Endothelial cell of umbilical vein (primary cell): ENCODE data around the gene DAB2. TPM values are rescaled to one million over a fixed set of nuclear protein-coding genes. Genes with fewer than 3 reads are reported as not detected.

Experiments used
- BruUV-seq: library from RNA; stranded (reverse); fragments of 400-500 nt; replicated peaks from 2 replicates; lab custom pipeline; 2021; lab: Mats Ljungman, UMichigan
- CTCF ChIA-PET: fragments of 300-600, 350-600 bp; sonication (Branson Sonifier 250); formaldehyde crosslinking; loops from one replicate; lab custom pipeline; 2021; ENCODE audit warnings: antibody characterized with exemption, inconsistent platforms; lab: Charles Lee
- POLR2A ChIA-PET: fragments of 300-600, 350-600 bp; sonication (Branson Sonifier 250); formaldehyde crosslinking; loops from one replicate; lab custom pipeline; 2021; ENCODE audit warnings: antibody characterized with exemption, inconsistent platforms; lab: Charles Lee
- DNase-seq: peaks from one replicate; pipeline ENCODE4 v3.0.0-alpha.2; 2011; ENCODE audit warnings: low read depth, low spot score
- FAIRE-seq: peaks from 2 replicates; lab custom pipeline; 2011; peaks lifted over from hg19 to GRCh38; lab: Jason Lieb, UNC
- H2AFZ ChIP-seq: 2 replicates; pipeline ENCODE4 v1.6.0; 2012; ENCODE audit warnings: low read depth, low read length, control low read depth, inconsistent platforms
- H3K27ac ChIP-seq: 2 replicates; pipeline ENCODE4 v1.5.1; 2011; ENCODE audit warnings: low read depth, mild to moderate bottlenecking, control low read depth, low read length, moderate library complexity; ENCODE audit not compliant: insufficient read depth
- H3K27me3 ChIP-seq, 2 experiments: 2 replicates each; pipeline versions ENCODE4 v1.6.0 to v1.6.1; 2011; ENCODE audit warnings: low read length in 2 of 2, mixed read lengths in 1 of 2; ENCODE audit not compliant: control insufficient read depth in 2 of 2, insufficient read depth in 2 of 2
- H3K36me3 ChIP-seq, 2 experiments: 2 replicates in 1 of 2; 3 replicates in 1 of 2; pipeline ENCODE4 v1.5.1; 2011; ENCODE audit warnings: low read length in 2 of 2, mild to moderate bottlenecking in 1 of 2, moderate library complexity in 1 of 2; ENCODE audit not compliant: control insufficient read depth in 2 of 2, insufficient read depth in 2 of 2; ENCODE audit errors: extremely low read depth in 1 of 2
- H3K4me1 ChIP-seq: 3 replicates; pipeline ENCODE4 v1.5.1; 2011; ENCODE audit warnings: mild to moderate bottlenecking, low read length; ENCODE audit not compliant: control insufficient read depth, insufficient read depth; ENCODE audit errors: extremely low read depth
- H3K4me2 ChIP-seq: 2 replicates; pipeline ENCODE4 v1.6.1; 2011; ENCODE audit warnings: low read length, control low read depth, mixed read lengths; ENCODE audit not compliant: insufficient read depth
- H3K4me3 ChIP-seq, 3 experiments: fragments of 200-600 bp in 1 of 3; sonication (generic), shearing (Covaris generic) in 1 of 3; replicated peaks in 1 of 3; 2 replicates each; pipeline ENCODE4 v1.5.1; 2011 to 2016; ENCODE audit warnings: control low read depth in 3 of 3, low read length in 3 of 3, mild to moderate bottlenecking in 2 of 3, inconsistent platforms in 1 of 3, low read depth in 1 of 3, moderate library complexity in 1 of 3; ENCODE audit not compliant: insufficient read depth in 1 of 3
- H3K79me2 ChIP-seq: 2 replicates; pipeline ENCODE4 v1.6.0; 2012; ENCODE audit warnings: low read length, inconsistent platforms; ENCODE audit not compliant: control insufficient read depth, insufficient read depth
- H3K9ac ChIP-seq: replicated peaks from 2 replicates; pipeline ENCODE3; 2011; ENCODE audit warnings: low read length, control low read depth; ENCODE audit not compliant: insufficient read depth; ENCODE audit errors: extremely low read depth
- H3K9me1 ChIP-seq: replicated peaks from 3 replicates; pipeline ENCODE4 v1.6.0; 2011; ENCODE audit warnings: mild to moderate bottlenecking, low read length; ENCODE audit not compliant: control insufficient read depth, insufficient read depth; ENCODE audit errors: extremely low read depth
- H3K9me3 ChIP-seq: replicated peaks from 2 replicates; pipeline ENCODE4 v1.5.1; 2012; ENCODE audit warnings: low read length, inconsistent platforms; ENCODE audit not compliant: control insufficient read depth, insufficient read depth
- H4K20me1 ChIP-seq: replicated peaks from 2 replicates; pipeline ENCODE3; 2011; ENCODE audit warnings: mild to moderate bottlenecking, low read length; ENCODE audit not compliant: control insufficient read depth, insufficient read depth; ENCODE audit errors: extremely low read depth
- EZH2 ChIP-seq: IDR thresholded peaks from 2 replicates; pipeline ENCODE4 v1.6.1; 2012; ENCODE audit warnings: borderline replicate concordance, low read depth, mild to moderate bottlenecking, moderate library complexity, low read length, inconsistent platforms; ENCODE audit not compliant: severe bottlenecking
- FOS ChIP-seq: IDR thresholded peaks from 2 replicates; pipeline ENCODE4 v1.6.1; 2011; ENCODE audit warnings: mild to moderate bottlenecking, low read length, moderate library complexity, borderline replicate concordance; ENCODE audit not compliant: insufficient read depth
- GATA2 ChIP-seq: IDR thresholded peaks from 2 replicates; pipeline ENCODE4 v1.7.0; 2011; ENCODE audit warnings: low read depth, mild to moderate bottlenecking, moderate library complexity, mixed read lengths, low read length; ENCODE audit not compliant: insufficient read length, insufficient read depth
- JUN ChIP-seq: IDR thresholded peaks from 2 replicates; pipeline ENCODE4 v1.6.1; 2011; ENCODE audit warnings: borderline replicate concordance, low read depth; ENCODE audit not compliant: insufficient read length, insufficient read depth
- MYC ChIP-seq: IDR thresholded peaks from one replicate; pipeline ENCODE4 v1.6.1; 2011; ENCODE audit warnings: mild to moderate bottlenecking, low read depth, low read length
- POLR2A ChIP-seq: IDR thresholded peaks from 2 replicates; pipeline ENCODE4 v1.6.1; 2012; ENCODE audit warnings: low read depth, mild to moderate bottlenecking, control low read depth, low read length
- POLR2AphosphoS5 ChIP-seq: IDR thresholded peaks from 2 replicates; pipeline ENCODE4 v1.6.1; 2012; ENCODE audit warnings: low read depth, mild to moderate bottlenecking, control low read depth, low read length, moderate library complexity; ENCODE audit not compliant: insufficient read depth
- dilution Hi-C: fragments of 300-500 bp; cut with MboI; formaldehyde crosslinking; loops from one replicate; pipeline ENCODE4 v1.15.0; 2019; ENCODE audit warnings: low sequenced_read_pairs; ENCODE audit not compliant: extremely low pct_ligation_motif_present
- intact Hi-C: fragments of 100-400 bp; cut with micrococcal nuclease; formaldehyde crosslinking; loops from one replicate; pipeline ENCODE4 v1.10.0; 2022
- polyA plus RNA-seq, 4 experiments: library from polyadenylated mRNA; depleted of rRNA in 3 of 4; stranded (reverse) in 3 of 4; unstranded in 1 of 4; fragments of >200 nt; gene quantifications; 2 replicates each; pipeline versions ENCODE4 v1.2.1 to v1.2.3, GENCODE V29; 2011 to 2012; ENCODE audit warnings: missing spikeins in 1 of 4
- total RNA-seq: library from RNA; stranded (reverse); gene quantifications from 2 replicates; pipeline ENCODE4 v1.2.3, GENCODE V29; 2021
- TF ChIP-seq, protein P1 (sequence below): IDR thresholded peaks from 2 replicates; pipeline ENCODE4 v1.6.1; 2011; ENCODE audit not compliant: insufficient read depth, insufficient read length
- TF ChIP-seq, protein P2 (sequence below), 2 donors: IDR thresholded peaks; 1 replicate in 1 of 2; 2 replicates in 1 of 2; pipeline ENCODE4 v1.5.1; 2011; ENCODE audit warnings: low read length in 2 of 2, mild to moderate bottlenecking in 2 of 2, moderate library complexity in 2 of 2, control low read depth in 1 of 2, inconsistent platforms in 1 of 2, low read depth in 1 of 2; ENCODE audit not compliant: insufficient read depth in 1 of 2; ENCODE audit errors: extremely low read depth in 1 of 2

The DAB2 gene
- total and polyA plus RNA-seq, 2 donors (not counting 3 experiments of a cell fraction or from before 2014, with no cell fraction given): 168 to 283 TPM

DNA sequence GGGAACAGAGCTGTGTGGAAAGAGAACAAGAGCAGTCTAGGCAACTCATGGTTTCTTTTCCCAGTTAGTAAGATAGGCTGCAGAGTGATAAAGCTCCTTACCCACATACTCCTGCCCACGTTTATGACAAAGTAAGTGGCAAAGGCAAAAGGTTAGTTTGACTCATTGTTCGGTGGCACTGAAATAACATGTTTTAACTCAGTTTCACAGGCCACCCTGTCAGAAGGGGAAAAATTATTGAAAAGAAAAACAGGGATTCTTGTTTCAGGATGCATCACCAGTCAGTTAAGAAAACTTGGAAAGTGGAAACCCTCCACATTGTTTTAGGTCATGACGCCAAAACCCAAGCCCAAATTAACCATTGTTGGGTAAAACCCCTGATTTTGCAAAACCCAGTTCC, 22.3 kb upstream of the DAB2 start:
- Histone ChIP-seq H2AFZ (peak overlapping the region; percentile 13), H3K9me1 (no peaks in the 10 kb centered on the region), H3K9me3 (no peaks in the 10 kb centered on the region), H3K79me2 (no peaks in the 10 kb centered on the region), H3K9ac (no peak overlapping the region), H3K4me2 (peak overlapping the region; percentile 25), H3K4me1 (peaks cover 19% of the 10 kb centered on the region), H3K27me3 (no peaks in the 10 kb centered on the region), H3K36me3 (no peaks in the 10 kb centered on the region), H4K20me1 (no peaks in the 10 kb centered on the region), H3K27ac (peak overlapping the region; percentile 50), H3K4me3 (no peak overlapping the region)
- no TSS peak for BruUV-seq
- DNase-seq: peak; percentile 72
- CTCF ChIA-PET: interaction anchor here (0.8 to 2.5 kb wide), 10 partner anchors 9 to 101 kb away, joined by 3 to 10 read pairs (median 4); partner anchors contain the start of gene DAB2
- TF ChIP-seq, protein P1, sequence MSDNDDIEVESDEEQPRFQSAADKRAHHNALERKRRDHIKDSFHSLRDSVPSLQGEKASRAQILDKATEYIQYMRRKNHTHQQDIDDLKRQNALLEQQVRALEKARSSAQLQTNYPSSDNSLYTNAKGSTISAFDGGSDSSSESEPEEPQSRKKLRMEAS: no peak
- TF ChIP-seq MYC (no peak), FOS (peak; percentile 65), JUN (no peak), GATA2 (peak; percentile 26), EZH2 (no peak), POLR2AphosphoS5 (peak; percentile 36), POLR2A (no peak)
- TF ChIP-seq, protein P2, sequence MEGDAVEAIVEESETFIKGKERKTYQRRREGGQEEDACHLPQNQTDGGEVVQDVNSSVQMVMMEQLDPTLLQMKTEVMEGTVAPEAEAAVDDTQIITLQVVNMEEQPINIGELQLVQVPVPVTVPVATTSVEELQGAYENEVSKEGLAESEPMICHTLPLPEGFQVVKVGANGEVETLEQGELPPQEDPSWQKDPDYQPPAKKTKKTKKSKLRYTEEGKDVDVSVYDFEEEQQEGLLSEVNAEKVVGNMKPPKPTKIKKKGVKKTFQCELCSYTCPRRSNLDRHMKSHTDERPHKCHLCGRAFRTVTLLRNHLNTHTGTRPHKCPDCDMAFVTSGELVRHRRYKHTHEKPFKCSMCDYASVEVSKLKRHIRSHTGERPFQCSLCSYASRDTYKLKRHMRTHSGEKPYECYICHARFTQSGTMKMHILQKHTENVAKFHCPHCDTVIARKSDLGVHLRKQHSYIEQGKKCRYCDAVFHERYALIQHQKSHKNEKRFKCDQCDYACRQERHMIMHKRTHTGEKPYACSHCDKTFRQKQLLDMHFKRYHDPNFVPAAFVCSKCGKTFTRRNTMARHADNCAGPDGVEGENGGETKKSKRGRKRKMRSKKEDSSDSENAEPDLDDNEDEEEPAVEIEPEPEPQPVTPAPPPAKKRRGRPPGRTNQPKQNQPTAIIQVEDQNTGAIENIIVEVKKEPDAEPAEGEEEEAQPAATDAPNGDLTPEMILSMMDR (IDR thresholded peaks at IDR 0.05; ENCODE audit: extremely low read depth in 1 of 2, insufficient read depth in 1 of 2, low read depth in 1 of 2, low read length in 2 of 2): no peak
- dilution Hi-C loops (no loop called here), intact Hi-C loops (no loop called here)
- peak; percentile 81 for FAIRE-seq
- POLR2A ChIA-PET: interaction anchor here (2.1 kb wide), 1 partner anchor 22 kb away, joined by 12 read pairs; the partner anchor contains the start of gene DAB2
